T-cell (primary cell): ENCODE results near the gene AGMO. TPM values are rescaled to one million over a fixed set of nuclear protein-coding genes. Genes with fewer than 3 reads are reported as not detected.

Source experiments
- ATAC-seq, 4 experiments: fragments of 200-7000 bp in 3 of 4; fragments of 150-1000 bp in 1 of 4; cut with Tn5 transposase; replicated peaks in 1 of 4; 1 replicate in 3 of 4; 2 replicates in 1 of 4; pipeline ENCODE4 v1.10.0; 2021; ENCODE audit warnings: moderate library complexity in 3 of 4, mild to moderate bottlenecking in 2 of 4, moderate number of reproducible peaks in 1 of 4
- CTCF ChIA-PET, 2 donors: fragments of 300-600 bp; sonication (Branson Sonifier 250); formaldehyde crosslinking; loops; one replicate each; lab custom pipeline; 2022; ENCODE audit warnings: antibody characterized with exemption in 2 of 2; lab: Charles Lee
- POLR2A ChIA-PET, 2 donors: fragments of 300-600 bp; sonication (Branson Sonifier 250); formaldehyde crosslinking; loops; one replicate each; lab custom pipeline; 2022; ENCODE audit warnings: antibody characterized with exemption in 2 of 2; lab: Charles Lee
- DNase-seq, 35 experiments: peaks; one replicate each; pipeline versions ENCODE4 v3.0.0 to v3.0.0-alpha.2; 2013 to 2023
- H3K27ac ChIP-seq: one replicate; pipeline ENCODE4 v1.5.1; 2013; ENCODE audit warnings: low read length
- H3K27me3 ChIP-seq, 2 experiments: replicated peaks in 1 of 2; 1 replicate in 1 of 2; 2 replicates in 1 of 2; pipeline versions ENCODE4 v1.6.1 to v1.7.0; 2013; ENCODE audit warnings: low read length in 1 of 2, mixed read lengths in 1 of 2; ENCODE audit not compliant: control insufficient read depth in 2 of 2, insufficient read depth in 2 of 2; ENCODE audit errors: extremely low read depth in 1 of 2
- H3K36me3 ChIP-seq, 2 donors: 1 replicate in 1 of 2; 2 replicates in 1 of 2; pipeline versions ENCODE4 v1.6.1 to v1.7.0; 2013; ENCODE audit warnings: low read length in 1 of 2; ENCODE audit not compliant: control insufficient read depth in 2 of 2, insufficient read depth in 1 of 2; ENCODE audit errors: extremely low read depth in 1 of 2
- H3K4me1 ChIP-seq, 2 experiments: 1 replicate in 1 of 2; 2 replicates in 1 of 2; pipeline versions ENCODE4 v1.6.1 to v1.7.0; 2013; ENCODE audit warnings: low read length in 2 of 2, mixed read lengths in 1 of 2; ENCODE audit not compliant: insufficient read depth in 2 of 2, control insufficient read depth in 1 of 2; ENCODE audit errors: extremely low read depth in 1 of 2
- H3K4me3 ChIP-seq, 2 donors: 1 replicate in 1 of 2; 2 replicates in 1 of 2; pipeline versions ENCODE4 v1.5.1 to v1.7.0; 2013; ENCODE audit warnings: mild to moderate bottlenecking in 2 of 2, low read length in 1 of 2, moderate library complexity in 1 of 2; ENCODE audit not compliant: control insufficient read depth in 1 of 2; ENCODE audit errors: extremely low read depth in 1 of 2
- H3K9me3 ChIP-seq: 2 replicates; pipeline ENCODE4 v1.7.0; 2013
- H3K27ac Mint-ChIP-seq, 2 donors: one replicate each; pipeline ENCODE4 v1.8.0; 2020 to 2021; ENCODE audit warnings: mild to moderate bottlenecking in 2 of 2, mixed read lengths in 2 of 2
- H3K27me3 Mint-ChIP-seq, 2 donors: one replicate each; pipeline ENCODE4 v1.8.0; 2021 to 2022; ENCODE audit warnings: mixed read lengths in 2 of 2
- H3K36me3 Mint-ChIP-seq: one replicate; pipeline ENCODE4 v1.8.0; 2021; ENCODE audit warnings: mixed read lengths
- H3K4me1 Mint-ChIP-seq, 3 donors: one replicate each; pipeline ENCODE4 v1.8.0; 2020 to 2022; ENCODE audit warnings: mixed read lengths in 3 of 3, mild to moderate bottlenecking in 1 of 3
- H3K4me3 Mint-ChIP-seq, 3 donors: one replicate each; pipeline ENCODE4 v1.8.0; 2020 to 2022; ENCODE audit warnings: mild to moderate bottlenecking in 3 of 3, mixed read lengths in 3 of 3, moderate library complexity in 3 of 3
- H3K9me3 Mint-ChIP-seq, 3 donors: one replicate each; pipeline ENCODE4 v1.8.0; 2020 to 2022; ENCODE audit warnings: mixed read lengths in 3 of 3
- WGBS: methylation state at CpG from one replicate; pipeline ENCODE4 v1.1.5; 2013; ENCODE audit warnings: missing lambda C conversion rate; ENCODE audit not compliant: insufficient coverage; 5-methylcytosine and 5-hydroxymethylcytosine counted together
- total RNA-seq, 35 experiments: library from RNA in 6 of 35; stranded (reverse) in 6 of 35; fragments of 120-200 nt in 1 of 35; gene quantifications; one replicate each; pipeline versions ENCODE4 v1.2.1 to v1.2.4 and lab custom pipeline; 2013 to 2026

The AGMO gene
- total RNA-seq, 5 donors from 2014 or later (not counting 1 experiment from before 2014, with no cell fraction given): not detected

GRCh38 chr7:15370441-15370840, 191.4 kb downstream of the AGMO start:
- H3K27me3 Mint-ChIP-seq: no peaks in the 10 kb centered on the region
- no peaks in the 10 kb centered on the region for H3K36me3 ChIP-seq
- H3K27ac ChIP-seq: no peak overlapping the region
- H3K9me3 Mint-ChIP-seq: peaks cover 4 to 9% (median 7%) of the 10 kb centered on the region in 3 donors
- no peaks in the 10 kb centered on the region for H3K36me3 Mint-ChIP-seq
- ChIA-PET POLR2A (no interaction called here), CTCF (no interaction called here)
- no peaks in the 10 kb centered on the region for H3K27me3 ChIP-seq
- no peak overlapping the region for H3K4me3 ChIP-seq
- DNase-seq (no peak), ATAC-seq (no peak)
- no CpG with 5 or more reads among the region's 1 CpG for WGBS
- no peaks in the 10 kb centered on the region for H3K9me3 ChIP-seq
- H3K27ac Mint-ChIP-seq: no peak overlapping the region
- no peaks in the 10 kb centered on the region for H3K4me1 ChIP-seq
- no peak overlapping the region for H3K4me3 Mint-ChIP-seq
- no peaks in the 10 kb centered on the region for H3K4me1 Mint-ChIP-seq

DNA sequence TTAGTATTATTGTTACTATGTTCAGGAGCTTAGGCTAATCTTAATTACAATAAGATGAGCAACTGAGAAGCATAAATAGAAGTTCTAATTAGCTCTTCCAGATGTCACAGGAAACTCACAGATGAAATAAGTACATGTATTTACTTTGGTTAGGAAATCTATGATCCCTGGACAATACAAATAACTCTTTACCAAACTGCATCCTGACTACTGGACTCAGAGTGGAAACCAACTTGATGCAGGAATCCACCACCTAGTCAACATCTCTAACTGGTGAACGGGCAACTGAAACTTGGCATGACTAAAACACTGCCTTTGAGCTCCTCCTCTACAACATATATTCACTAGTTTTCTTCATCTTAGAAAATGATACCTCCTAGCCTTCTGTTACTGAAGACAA, 193.2 kb downstream of the AGMO start:
- Mint-ChIP-seq H3K27ac (no peak overlapping the region), H3K4me1 (no peaks in the 10 kb centered on the region), H3K36me3 (no peaks in the 10 kb centered on the region), H3K4me3 (no peak overlapping the region), H3K9me3 (peaks cover 4 to 9% (median 7%) of the 10 kb centered on the region in 3 donors), H3K27me3 (no peaks in the 10 kb centered on the region)
- no peak overlapping the region for H3K27ac ChIP-seq
- ATAC-seq (no peak), DNase-seq (no peak)
- H3K4me3 ChIP-seq: no peak overlapping the region
- no peaks in the 10 kb centered on the region for H3K4me1 ChIP-seq
- POLR2A ChIA-PET: no interaction called here
- no CpG with 5 or more reads among the region's 1 CpG for WGBS
- H3K36me3 ChIP-seq: no peaks in the 10 kb centered on the region
- H3K27me3 ChIP-seq: no peaks in the 10 kb centered on the region
- no peaks in the 10 kb centered on the region for H3K9me3 ChIP-seq
- CTCF ChIA-PET: no interaction called here

DNA sequence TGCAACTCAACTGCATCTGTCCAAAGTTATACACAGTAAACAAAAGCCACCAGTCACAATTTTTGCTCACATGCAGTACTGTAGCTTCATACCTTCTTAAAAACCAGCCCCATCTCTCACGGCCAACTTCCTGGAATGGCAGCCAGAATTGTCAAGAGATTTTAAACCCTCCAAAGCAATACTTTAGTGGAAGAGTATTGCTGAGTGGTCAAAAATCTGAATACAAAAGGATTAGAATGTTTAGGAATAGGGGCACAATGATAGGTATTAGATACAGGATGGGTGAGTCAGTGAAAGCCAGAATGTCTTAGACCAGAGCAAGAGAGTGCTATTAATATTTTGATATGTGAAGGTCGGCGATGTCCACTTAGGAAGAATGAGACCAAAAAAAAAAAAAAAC, 193.9 kb downstream of the AGMO start:
- no peaks in the 10 kb centered on the region for H3K36me3 Mint-ChIP-seq
- no peaks in the 10 kb centered on the region for H3K27me3 ChIP-seq

DNA sequence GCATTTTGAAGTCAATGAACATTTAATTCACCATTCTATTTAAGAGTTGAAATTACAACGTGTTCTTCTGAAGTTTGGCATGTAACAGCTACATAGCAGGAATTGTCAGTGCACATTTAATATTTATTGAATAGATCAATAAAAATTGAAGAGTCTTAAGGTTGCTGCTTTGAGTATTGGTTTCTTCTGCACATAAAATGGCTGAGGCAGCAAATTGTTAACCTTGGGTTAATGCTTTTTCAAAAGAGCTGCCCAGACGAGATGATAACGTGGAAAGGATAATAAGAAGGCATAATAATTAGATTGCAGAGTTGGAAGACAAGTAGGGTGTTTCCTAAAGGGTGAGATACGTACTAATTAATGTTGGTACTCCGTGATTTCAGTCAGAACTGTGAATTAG, 203.7 kb downstream of the AGMO start:
- Mint-ChIP-seq H3K36me3 (no peaks in the 10 kb centered on the region), H3K9me3 (peaks cover 0 to 2% (median 0%) of the 10 kb centered on the region in 3 donors), H3K4me3 (no peak overlapping the region), H3K4me1 (no peaks in the 10 kb centered on the region), H3K27ac (no peak overlapping the region), H3K27me3 (no peaks in the 10 kb centered on the region)
- Histone ChIP-seq H3K9me3 (no peaks in the 10 kb centered on the region), H3K27me3 (no peaks in the 10 kb centered on the region), H3K4me3 (no peak overlapping the region), H3K36me3 (no peaks in the 10 kb centered on the region), H3K27ac (no peak overlapping the region), H3K4me1 (no peaks in the 10 kb centered on the region)
- no peak for ATAC-seq
- POLR2A ChIA-PET: no interaction called here
- no peak for DNase-seq
- 93% methylated on average over 2 of the region's 5 CpGs for WGBS
- CTCF ChIA-PET: no interaction called here

More for the DNA sequence above, 193.9 kb downstream of the AGMO start:
- no peak for ATAC-seq
- Histone ChIP-seq H3K9me3 (no peaks in the 10 kb centered on the region), H3K4me1 (no peaks in the 10 kb centered on the region), H3K27ac (no peak overlapping the region), H3K36me3 (no peaks in the 10 kb centered on the region), H3K4me3 (no peak overlapping the region)
- no peak for DNase-seq
- peaks cover 4 to 9% (median 8%) of the 10 kb centered on the region in 3 donors for H3K9me3 Mint-ChIP-seq
- 100% methylated on average over 2 of the region's 3 CpGs for WGBS
- ChIA-PET POLR2A (no interaction called here), CTCF (no interaction called here)
- H3K27me3 Mint-ChIP-seq: no peaks in the 10 kb centered on the region
- H3K27ac Mint-ChIP-seq: no peak overlapping the region
- no peak overlapping the region for H3K4me3 Mint-ChIP-seq
- H3K4me1 Mint-ChIP-seq: no peaks in the 10 kb centered on the region

DNA sequence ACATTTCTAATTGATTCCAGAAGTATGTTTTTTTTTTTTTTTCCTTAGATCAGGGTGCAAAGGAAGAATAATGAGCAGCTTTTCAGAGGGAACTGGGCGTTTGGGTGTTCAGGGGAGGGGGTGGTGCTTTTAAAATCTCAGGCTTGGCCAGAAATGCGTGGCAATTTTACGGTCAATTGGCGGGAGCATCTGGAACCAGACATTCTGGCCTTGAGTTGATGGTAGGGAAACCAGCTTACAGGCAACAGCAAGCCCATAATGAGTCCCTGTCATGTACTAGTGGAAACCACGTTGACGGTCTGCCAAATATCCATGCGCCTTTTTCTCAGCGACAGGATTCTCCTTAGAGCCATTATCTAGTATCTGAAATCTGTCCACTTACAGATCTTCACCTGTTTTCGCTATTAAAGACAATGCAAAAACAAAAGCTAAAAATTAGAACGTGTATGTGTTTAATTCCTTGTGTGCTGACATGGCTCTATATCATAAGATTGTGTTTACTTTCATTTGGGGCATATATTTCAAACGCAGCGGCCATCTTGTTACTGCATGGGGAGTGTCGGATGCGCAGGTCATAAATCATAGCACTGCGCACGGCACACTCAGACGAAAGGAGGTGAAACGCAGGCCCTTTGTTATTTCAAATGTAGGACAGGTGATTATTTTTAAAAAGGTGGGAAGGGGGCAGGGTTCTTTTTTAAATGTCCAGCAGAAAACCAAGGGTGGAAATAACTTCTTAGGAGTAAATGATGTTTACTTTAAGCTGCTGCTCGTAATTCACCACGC, 209.2 kb downstream of the AGMO start:
- ChIA-PET POLR2A (no interaction called here), CTCF (no interaction called here)
- Mint-ChIP-seq H3K4me1 (no peaks in the 10 kb centered on the region), H3K27ac (no peak overlapping the region), H3K36me3 (no peaks in the 10 kb centered on the region), H3K27me3 (no peaks in the 10 kb centered on the region), H3K9me3 (peaks cover 0 to 4% (median 3%) of the 10 kb centered on the region in 3 donors), H3K4me3 (no peak overlapping the region)
- WGBS: 88% methylated on average over 13 of the region's 20 CpGs
- DNase-seq (no peak), ATAC-seq (no peak)
- Histone ChIP-seq H3K27me3 (no peaks in the 10 kb centered on the region), H3K4me1 (no peaks in the 10 kb centered on the region), H3K36me3 (no peaks in the 10 kb centered on the region), H3K9me3 (no peaks in the 10 kb centered on the region), H3K4me3 (no peak overlapping the region), H3K27ac (no peak overlapping the region)

- Histone ChIP-seq H3K4me3 (no peak overlapping the region), H3K9me3 (no peaks in the 10 kb centered on the region), H3K4me1 (no peaks in the 10 kb centered on the region), H3K27ac (no peak overlapping the region), H3K36me3 (no peaks in the 10 kb centered on the region), H3K27me3 (no peaks in the 10 kb centered on the region)
- Mint-ChIP-seq H3K27me3 (no peaks in the 10 kb centered on the region), H3K9me3 (peaks cover 6 to 11% (median 10%) of the 10 kb centered on the region in 3 donors), H3K4me1 (no peaks in the 10 kb centered on the region), H3K36me3 (no peaks in the 10 kb centered on the region), H3K27ac (no peak overlapping the region), H3K4me3 (no peak overlapping the region)
- ATAC-seq (no peak), DNase-seq (no peak)
- ChIA-PET CTCF (no interaction called here), POLR2A (no interaction called here)
- WGBS: no CpG with 5 or more reads among the region's 1 CpG
Measured at GRCh38 chr7:15345216-15345615, 216.6 kb downstream of the AGMO start.
